Jurkat, Clone E6-1 (cell line): ENCODE results near the gene CFHR5. TPM values are rescaled to one million over a fixed set of nuclear protein-coding genes. Genes with fewer than 3 reads are reported as not detected.
"Not testable (repeated sequence)": the region's sequence is repeated elsewhere in the genome, so short reads cannot be mapped to it uniquely, and the experiment has no call there.

Experiments used
- DNase-seq: peaks from one replicate; pipeline ENCODE4 v3.0.0-alpha.2; 2011; ENCODE audit warnings: low read depth, low spot score
- H3K4me3 ChIP-seq: 2 replicates; pipeline ENCODE4 v1.5.1; 2011; ENCODE audit warnings: mild to moderate bottlenecking, low read length, control low read depth, moderate library complexity
- polyA plus RNA-seq: library from polyadenylated mRNA; unstranded; fragments of >200 nt; gene quantifications from one replicate; pipeline ENCODE4 v1.2.1, GENCODE V29; 2012; ENCODE audit warnings: missing spikeins; ENCODE audit not compliant: insufficient read length, insufficient read depth

Gene CFHR5
- not detected for polyA plus RNA-seq

DNA sequence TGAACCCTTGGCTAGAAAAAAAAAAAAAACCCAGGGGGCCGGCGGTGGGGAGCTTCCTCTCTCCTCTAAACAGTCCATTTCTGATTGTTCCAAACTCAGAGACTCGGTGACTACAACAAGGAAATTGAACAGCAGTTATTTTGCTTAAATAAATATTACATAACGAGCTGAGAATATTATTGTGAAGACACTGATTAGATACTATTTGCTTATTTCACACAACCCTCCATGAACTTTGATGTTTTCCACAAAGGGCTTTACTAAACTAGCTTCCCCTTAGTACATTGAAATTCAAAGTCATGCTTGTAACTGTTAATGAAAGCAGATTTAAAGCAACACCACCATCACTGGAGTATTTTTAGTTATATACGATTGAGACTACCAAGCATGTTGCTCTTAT is at the start of gene CFHR5:
Gene CFHR5 (plus strand): TSS at position 279 of the 400 bp plus-strand sequence. CDS start 109 bp downstream, at position 388.
- no peak within 1 kb of the TSS for H3K4me3 ChIP-seq
- DNase-seq: no peak

DNA sequence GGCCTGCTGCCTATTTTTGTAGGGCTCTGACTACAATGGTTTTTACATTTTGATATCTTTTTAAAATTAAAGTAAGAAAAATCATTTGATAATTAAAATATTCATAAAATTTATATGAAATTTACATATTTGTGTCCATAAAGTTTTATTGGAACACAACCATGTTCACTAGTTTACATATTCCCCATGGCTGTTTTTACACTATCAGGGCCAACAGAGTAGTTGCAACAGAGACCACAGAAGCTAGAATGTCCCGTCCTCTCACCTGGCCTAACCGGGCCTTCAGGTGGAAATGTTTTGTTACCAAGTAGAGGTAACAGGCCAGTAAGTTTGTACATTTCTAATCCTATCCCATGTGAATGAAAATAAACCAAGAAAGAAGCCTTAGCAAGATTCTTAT is 44.5 kb upstream of the CFHR5 start:
- not testable (repeated sequence) for DNase-seq, H3K4me3 ChIP-seq

DNA sequence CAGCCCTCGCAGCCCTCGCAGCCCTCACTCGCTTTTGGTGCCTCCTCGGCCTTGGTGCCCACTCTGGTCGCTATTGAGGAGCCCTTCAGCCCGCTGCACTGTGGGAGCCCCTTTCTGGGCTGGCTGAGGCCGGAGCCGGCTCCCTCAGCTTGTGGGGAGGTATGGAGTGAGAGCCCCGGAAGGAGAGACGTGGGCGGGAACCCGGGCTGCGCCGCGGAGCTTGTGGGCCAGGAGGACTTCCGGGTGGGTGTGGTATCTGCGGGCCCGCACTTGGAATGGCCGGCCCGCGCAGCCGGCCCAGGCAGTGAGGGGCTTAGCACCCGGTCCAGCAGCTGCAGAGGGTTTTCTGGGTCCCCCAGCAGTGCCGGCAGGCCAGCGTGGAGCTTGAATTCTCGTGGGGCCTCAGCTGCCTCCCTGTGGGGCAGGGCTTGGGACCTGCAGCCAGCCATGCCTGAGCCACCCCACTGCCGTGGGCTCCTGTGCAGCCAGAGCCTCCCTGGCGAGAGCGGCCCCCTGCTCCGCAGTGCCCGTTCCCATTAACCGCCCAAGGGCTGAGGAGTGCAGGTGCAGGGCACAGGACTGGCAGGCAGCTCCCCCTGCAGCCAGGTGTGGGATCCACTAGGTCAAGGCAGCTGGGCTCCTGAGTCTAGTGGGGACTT is 43.7 kb upstream of the CFHR5 start:
- DNase-seq: no peak
- H3K4me3 ChIP-seq: no peak overlapping the region

DNA sequence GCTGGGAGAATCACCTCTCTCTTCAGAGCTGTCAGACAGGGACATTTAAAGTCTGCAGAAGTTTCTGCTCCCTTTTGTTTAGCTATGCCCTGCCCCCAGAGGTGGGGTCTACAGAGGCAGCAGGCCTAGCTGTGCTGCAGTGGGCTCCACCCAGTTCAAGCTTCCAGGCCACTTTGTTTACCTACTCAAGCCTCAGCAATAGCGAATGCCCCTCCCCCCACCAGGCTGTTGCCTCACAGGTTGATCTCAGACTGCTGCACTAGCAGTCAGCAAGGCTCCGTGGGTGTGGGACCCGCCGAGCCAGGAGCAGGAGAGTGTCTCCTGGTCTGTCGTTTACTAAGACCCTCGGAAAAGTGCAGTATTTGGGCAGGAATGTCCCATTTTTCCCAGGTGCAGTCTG is 35.9 kb upstream of the CFHR5 start:
- H3K4me3 ChIP-seq, DNase-seq: not testable (repeated sequence)

DNA sequence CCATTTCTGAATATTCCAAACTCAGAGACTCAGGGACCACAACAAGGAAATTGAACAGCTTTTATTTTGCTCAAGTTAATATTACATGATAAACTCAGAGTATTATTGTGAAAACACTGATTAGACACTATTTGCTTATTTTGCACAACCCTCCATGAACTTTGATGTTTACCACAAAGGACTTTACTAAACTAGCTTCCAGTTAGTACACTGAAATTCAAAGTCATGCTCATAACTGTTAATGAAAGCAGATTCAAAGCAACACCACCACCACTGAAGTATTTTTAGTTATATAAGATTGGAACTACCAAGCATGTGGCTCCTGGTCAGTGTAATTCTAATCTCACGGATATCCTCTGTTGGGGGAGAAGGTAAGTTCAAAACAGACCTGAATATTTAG is 33.8 kb upstream of the CFHR5 start, which contains the start of gene CFHR2:
Gene CFHR2 (plus strand): TSS at position 171 of the 400 bp plus-strand sequence. CDS start 143 bp downstream, at position 314.
- not testable (repeated sequence) for DNase-seq, H3K4me3 ChIP-seq

DNA sequence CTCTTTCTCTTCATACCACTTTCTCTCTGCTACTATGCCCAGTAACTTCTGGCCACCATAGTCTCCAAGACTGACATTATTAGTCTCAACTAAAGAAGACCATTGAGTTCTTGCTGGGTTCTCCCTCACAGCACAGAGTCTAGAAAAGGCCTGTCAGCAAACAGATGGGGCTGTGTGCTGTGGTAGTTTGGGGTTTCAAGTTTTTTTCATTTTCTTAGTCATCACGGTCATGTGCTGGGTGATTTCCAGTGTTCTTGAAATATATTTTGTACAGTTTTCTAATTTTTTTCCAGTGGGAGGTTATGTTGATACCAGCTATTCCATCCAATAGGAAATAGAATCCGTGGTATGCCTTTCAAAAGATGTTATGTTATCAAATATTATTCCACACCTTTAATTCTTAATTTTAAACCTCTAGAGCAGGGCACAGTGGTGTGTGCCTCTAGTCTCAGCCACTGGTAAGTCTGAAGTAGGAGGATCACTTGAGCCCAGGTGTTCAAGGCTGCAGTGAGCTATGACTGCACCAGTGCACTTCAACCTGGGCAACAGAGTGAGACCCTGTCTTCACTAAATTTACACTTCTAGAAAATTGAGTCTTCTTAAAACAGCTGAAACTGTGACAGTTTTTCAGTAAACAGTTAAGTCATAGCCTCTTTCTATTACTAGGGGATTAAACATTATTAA is 25.5 kb upstream of the CFHR5 start:
- H3K4me3 ChIP-seq: no peak overlapping the region
- no peak for DNase-seq

DNA sequence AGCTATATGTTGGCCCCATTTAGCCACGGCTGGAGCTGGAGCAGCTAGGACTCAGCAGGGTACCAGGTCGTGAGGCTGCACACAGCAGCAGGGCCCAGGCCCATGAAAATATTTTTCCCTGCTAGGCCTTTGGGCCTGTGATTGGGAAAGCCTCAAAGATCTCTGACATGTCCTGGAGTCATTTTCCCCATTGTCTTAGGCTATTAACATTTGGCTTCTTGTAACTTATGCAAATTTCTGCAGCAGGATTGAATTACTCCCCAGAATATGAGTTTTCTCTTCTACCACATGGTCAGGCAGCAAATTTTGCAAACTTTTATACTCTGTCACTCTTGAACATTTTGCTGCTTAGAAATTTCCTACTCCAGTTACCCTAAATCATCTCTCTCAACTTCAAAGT is 22.6 kb upstream of the CFHR5 start:
- no peak for DNase-seq
- H3K4me3 ChIP-seq: no peak overlapping the region

DNA sequence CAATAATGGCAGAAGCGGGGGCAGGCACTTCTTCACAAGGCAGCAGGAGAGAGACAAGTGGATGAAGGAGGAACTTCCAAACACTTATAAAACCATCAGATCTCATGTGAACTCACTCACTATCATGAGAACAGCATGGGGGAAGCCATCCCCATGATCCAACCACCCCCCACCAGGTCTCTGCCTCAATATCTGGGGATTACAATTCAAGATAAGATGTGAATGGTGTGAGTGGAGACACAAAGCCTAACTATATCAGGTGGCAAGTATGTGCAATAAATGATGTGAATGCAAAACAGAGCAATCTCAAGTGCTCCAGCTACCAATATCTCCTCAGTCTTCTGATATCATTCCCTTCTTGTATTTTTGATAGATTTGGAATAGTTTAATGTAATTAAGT is 21.4 kb upstream of the CFHR5 start:
- no peak overlapping the region for H3K4me3 ChIP-seq
- DNase-seq: no peak

DNA sequence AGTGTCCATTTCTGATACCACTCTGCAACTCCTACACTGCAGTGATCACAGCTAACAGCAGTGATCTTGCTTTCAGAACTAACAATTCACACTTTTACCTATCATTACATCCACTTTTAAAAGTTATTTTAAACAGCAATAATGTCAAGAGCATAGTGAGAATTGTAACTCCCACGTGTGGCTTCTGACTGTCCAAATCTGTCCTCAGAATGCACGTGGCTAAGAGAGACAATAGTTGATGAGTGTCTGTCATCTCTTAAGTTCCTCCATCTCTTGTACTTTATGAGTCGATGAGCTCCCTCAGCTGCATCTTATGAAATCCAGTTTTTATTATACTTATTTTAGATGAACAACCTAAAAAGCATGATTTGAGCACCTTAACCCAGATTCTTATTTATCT is 16.5 kb upstream of the CFHR5 start:
- DNase-seq: no peak
- H3K4me3 ChIP-seq: no peak overlapping the region

DNA sequence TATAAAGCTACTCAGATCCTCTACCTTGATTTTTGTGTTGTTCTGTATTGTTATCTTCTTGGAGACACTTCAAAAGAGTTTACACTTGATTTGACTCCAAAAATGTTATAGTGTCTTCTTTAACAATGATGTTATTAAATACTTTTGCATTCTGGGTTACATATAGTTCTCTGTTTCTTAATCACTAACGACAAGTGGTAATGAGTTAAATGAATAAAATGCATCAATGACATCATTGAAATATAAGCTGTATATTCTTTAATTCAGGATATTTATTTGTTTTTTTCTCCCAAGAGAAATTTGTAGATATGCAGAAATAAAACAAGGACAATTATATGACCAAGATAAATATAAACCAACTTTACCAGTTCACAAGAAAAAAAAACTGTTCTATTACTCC is 7.2 kb upstream of the CFHR5 start:
- no peak for DNase-seq
- no peak overlapping the region for H3K4me3 ChIP-seq

DNA sequence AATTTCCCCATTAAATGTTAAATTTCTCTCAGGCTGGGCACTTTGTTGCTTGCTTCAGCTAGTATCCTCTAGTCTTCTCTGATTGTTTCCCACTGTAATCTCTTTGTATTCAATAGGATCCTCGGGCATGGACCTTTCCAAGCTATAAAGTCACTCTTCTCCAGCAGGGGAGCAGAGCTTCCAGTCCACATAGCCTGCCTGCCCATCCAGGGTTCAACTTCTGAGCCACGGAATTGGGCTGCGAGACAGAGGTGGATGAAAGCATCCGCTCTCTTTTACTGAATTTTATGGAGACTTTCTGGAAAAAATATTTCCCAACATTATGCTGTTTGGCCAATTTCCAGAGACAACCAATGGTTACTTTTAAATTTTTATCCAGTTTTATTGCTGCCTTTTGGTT is 1.1 kb upstream of the CFHR5 start:
- H3K4me3 ChIP-seq: no peak overlapping the region
- no peak for DNase-seq

DNA sequence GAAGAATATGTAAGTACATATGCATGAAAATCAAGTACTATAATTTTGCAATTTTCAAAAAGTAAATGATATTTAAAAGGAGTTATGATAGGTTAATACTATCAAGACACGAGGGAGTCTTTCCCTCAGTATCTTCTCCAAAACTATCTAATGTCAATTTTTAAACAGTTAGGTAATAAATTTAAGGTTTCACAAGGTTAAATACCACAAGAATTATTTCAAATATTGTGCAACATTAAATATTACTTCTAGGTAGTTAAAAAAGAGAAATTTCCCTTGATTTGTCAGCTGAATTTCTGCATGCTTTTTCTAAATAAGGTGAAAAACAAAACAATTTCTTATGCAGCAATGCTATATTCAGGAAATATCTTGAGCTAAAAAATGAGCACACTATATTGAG is 3.5 kb downstream of the CFHR5 start:
- H3K4me3 ChIP-seq: no peak overlapping the region
- DNase-seq: no peak

DNA sequence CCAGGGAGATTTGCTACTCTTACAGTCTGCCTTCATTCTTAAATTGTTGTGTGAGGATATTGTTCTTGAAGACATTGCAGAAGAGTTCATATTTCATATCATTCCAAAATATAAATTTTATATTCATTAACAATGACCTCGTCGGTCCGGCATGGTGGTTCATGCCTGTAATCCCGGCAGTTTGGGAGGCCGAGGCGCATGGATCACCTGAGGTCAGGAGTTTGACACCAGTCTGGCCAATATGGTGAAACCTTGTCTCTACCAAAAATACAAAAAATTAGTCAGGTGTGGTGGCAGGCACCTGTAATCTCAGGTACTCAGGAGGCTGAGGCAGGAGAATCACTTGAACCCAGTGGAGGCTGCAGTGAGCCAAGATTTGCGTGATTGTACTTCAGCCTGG is 4.9 kb downstream of the CFHR5 start:
- not testable (repeated sequence) for DNase-seq, H3K4me3 ChIP-seq

DNA sequence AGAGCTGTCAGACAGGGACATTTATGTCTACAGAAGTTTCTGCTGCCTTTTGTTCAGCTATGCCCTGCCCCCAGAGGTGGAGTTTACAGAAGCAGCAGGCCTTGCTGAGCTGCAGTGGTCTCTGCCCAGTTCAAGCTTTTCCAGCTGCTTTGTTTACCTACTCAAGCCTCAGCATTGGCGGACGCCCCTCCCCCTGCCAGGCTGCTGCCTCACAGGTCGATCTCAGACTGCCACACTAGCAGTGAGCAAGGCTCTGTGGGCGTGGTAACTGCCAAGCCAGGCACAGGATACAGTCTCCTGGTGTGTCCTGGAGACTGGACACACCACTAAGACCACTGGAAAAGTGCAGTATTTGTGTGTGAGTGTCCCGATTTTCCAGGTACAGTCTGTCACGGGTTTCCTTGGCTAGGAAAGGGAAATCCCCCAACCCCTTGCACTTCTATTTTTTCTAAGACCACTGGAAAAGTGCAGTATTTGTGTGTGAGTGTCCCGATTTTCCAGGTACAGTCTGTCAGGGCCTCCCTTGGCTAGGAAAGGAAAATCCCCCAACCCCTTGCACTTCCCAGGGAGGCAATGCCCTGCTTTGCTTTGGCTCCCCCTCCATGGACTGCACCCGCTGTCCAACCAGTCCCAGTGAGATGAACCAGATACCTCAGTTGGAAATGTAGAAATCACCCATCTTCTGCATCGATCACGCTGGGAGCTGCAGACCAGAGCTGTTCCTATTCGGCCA is 14.7 kb downstream of the CFHR5 start:
- DNase-seq: not testable (repeated sequence)

DNA sequence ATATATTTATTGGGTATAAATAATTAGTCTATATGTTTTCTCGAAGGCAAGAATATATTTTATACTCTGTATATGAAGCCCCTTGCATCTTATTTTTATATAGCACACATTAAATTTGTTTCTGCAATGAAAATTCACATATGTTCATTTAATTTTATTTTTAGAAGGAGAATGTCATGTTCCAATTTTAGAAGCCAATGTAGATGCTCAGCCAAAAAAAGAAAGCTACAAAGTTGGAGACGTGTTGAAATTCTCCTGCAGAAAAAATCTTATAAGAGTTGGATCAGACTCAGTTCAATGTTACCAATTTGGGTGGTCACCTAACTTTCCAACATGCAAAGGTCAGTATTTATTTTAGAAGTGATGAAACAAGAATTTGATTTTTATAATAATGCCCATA is 16.6 kb downstream of the CFHR5 start:
- DNase-seq: no peak
- H3K4me3 ChIP-seq: no peak overlapping the region

More for the DNA sequence above, 14.7 kb downstream of the CFHR5 start:
- not testable (repeated sequence) for H3K4me3 ChIP-seq

DNA sequence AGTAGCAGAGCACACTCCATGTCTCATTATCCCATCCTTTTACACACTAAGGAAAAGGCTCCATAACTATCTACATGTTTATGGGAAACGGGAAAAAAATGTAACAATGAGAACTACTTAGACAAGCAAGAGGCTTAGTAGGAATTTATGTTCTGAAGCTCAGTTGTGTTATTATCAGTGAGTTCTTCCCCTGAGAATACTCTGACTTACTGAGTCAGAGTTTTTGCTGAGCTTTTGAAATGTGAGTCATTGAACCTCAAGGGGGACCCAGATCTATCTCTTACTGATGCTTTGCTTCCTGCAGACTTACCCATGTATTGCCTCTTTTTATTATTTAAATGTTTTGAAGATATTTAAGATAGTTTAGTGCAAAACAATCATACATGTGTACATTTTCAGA is 20.1 kb downstream of the CFHR5 start:
- DNase-seq: no peak
- H3K4me3 ChIP-seq: no peak overlapping the region

DNA sequence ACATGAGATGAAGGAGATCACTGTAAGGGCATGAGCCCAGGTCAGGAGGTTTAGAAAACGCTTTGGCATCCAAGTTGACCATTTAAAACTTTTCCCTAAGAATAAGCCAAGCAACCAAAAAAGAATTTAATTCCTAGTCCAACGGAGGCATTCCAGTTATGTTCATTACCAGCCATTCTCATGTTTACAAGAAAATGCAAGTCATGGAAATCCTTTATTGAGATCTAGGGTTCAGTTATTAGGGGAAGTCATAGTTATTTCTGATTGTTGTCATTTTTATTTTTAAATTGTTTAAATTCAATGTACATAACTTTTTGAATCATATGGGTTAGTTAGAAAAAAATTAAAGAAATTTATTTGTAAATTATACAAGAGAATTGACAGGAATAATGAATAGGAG is 24.5 kb downstream of the CFHR5 start:
- no peak for DNase-seq
- no peak overlapping the region for H3K4me3 ChIP-seq

DNA sequence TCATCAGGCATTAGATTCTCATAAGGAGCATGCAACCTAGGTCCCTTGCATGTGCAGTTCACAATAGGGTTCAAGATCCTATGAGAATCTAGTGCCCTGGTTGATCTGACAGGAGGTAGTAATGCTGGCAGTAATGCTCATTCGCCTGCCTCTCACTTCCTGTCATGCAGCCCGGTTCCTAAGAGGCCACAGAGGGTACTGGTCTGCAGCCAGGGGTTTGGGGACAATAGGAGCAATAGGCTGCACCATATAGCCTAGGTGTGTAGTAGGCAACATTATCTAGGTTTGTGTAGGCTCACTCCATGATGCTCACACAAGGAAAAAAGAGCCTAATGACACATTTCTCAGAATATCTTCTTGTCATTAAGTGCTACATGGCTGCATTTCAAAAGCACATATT is 25.8 kb downstream of the CFHR5 start:
- DNase-seq: no peak
- H3K4me3 ChIP-seq: no peak overlapping the region

DNA sequence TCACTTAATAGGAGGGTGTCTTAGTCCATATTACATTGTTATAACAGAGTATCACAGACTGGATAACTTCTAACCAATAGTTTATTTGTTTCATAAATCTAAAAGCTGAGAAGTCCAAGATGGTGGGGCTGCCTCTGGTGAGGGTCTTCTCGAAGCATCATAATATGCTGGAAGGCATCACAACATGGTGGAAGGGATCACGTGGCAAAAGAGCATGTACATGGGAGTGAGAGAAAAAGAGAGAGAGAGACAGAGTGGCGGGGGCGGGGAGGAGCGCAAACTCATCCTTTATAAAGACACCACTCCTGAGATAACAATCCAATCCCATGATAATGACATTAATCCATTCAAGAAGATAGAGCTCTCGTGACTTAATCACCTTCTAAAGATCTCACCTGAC is 31.5 kb downstream of the CFHR5 start:
- no peak overlapping the region for H3K4me3 ChIP-seq
- DNase-seq: no peak

DNA sequence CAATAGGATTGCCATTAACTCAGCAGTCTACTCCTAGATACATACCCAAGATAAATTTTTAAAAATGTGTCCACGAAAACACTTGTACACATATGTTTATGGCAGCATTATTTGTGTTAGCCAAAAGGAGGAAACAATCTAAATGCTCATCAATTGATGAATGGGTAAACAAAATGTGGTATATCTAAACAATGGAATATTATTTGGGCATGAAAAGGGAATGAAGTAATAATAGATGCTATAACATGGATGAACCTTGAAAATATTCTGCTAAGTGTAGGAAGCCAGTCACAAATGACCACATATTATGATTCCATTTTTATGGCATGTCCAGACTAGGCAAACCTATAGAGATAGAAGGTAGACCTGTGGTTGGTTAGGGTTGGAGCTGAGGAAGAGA is 34.3 kb downstream of the CFHR5 start:
- no peak overlapping the region for H3K4me3 ChIP-seq
- DNase-seq: no peak
